Activated CD8-positive, alpha-beta memory T cell treated with anti-CD3 and anti-CD28 coated beads, Interleukin-2, amount 50 U/mL, for 48 hours (primary cell): Measurements from ENCODE around the gene PAQR4.

Experiments
- DNase-seq: peaks from one replicate; pipeline ENCODE4 v3.0.0-alpha.2; 2020

Gene PAQR4

DNA sequence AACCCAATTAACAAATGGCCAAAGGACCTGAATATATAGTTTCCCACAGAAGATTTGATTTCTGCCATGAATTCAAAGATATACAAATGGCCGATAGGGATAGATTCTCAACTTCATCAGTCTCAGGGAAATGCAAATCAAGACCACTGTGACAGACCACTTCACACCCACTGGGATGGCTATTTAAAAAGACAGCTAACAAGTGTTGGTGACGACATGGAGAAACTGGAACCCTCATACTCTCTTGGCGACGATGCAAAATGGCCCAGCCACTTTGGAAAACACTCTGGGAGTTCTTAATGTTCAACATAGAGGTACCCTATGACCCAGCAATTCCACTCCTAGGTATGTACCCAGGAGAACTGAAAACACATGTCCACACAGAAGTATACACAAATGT, 22.5 kb upstream of the PAQR4 start:
- DNase-seq: no peak

DNA sequence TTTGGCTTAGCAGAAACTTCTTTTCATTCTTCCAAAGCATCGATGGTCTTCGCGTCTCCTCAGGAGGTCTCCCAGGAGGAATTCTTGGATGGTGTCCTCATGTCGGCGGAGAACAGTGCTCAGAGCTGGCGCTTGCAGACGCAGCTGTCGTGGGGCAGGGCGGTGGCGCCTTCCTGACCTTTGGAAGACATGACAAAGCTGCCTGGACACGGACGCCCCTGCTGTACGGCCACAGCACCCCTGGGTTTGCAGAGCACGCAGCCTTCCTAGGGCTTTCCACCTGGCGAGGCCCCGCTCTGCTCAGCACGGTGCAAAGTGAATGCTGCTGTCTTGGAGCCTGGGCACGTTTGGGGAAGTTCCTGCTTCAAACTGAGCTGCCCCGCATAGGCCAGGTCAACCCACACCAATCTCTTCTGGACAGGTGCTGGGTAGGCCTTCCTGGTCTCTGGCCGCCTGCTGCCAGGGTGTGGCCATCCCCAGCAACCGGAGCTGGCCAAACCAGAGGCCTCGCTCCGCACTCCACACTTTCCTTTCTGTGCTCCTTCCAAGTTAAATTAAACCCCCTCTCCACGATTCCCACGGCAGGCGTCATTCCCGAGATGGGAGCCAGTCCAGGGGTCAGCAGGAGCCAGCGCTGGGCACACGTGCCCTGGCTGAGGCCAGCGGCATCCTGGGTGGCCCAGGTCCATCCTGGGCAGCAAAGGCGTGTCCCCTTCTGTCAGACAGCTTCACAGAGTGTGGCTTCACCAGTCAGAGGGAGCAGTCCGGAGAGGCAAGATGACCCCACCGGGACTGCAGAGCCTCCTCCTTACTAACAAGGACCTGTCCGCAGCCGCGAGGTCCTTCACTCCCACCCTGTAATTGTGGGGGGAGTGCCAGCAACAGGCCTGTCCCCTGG, 20.1 kb upstream of the PAQR4 start:
- DNase-seq: no peak

GRCh38 chr16:2949705-2950352, 19.3 kb upstream of the PAQR4 start:
- DNase-seq: no peak

GRCh38 chr16:2950353-2950724, 18.8 kb upstream of the PAQR4 start:
- no peak for DNase-seq

DNA sequence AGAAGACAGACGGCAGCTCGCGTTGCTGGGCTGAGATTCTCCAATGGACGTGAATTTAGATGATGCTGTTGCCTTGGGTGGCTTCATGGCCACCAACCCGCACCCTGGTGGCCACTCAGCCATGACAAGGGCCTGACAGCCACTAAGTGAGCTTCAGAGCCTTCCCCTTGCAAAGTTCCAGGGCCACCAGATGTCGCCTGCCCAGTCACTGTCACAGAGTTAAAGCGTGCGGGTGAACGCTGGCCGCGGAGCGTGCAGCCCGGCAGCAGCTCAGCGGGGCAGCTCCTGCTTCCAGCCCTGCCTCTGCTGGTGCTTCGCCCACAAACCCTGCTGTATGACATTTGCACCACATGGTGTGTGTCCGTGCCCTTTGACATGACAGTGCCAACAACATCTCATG, 18.4 kb upstream of the PAQR4 start:
- DNase-seq: no peak

- no peak for DNase-seq
These were observed 16.5 kb upstream of the PAQR4 start for GRCh38 chr16:2952679-2953078.

- no peak for DNase-seq
These were observed 15.2 kb upstream of the PAQR4 start for GRCh38 chr16:2953706-2954627.

- no peak for DNase-seq
These were observed 14.3 kb upstream of the PAQR4 start for GRCh38 chr16:2954656-2955381.

DNA sequence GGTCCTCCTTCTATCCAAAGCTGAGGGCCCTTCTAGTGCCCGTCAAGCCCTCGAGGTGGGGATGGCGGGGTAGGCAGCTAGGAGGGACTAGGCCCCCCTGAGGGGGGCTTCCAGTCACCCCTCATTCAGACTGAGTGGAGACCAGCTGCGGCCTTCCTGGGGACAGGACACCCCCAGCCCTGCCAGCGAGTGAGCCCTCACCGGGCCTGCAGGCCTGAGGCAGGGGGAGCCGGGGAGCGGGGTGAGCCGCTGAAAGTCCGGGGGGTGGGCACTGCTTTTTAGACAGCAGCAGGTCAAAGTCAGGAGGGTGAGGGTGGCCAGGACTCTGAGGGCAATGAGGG, 13.7 kb upstream of the PAQR4 start:
- DNase-seq: no peak

DNA sequence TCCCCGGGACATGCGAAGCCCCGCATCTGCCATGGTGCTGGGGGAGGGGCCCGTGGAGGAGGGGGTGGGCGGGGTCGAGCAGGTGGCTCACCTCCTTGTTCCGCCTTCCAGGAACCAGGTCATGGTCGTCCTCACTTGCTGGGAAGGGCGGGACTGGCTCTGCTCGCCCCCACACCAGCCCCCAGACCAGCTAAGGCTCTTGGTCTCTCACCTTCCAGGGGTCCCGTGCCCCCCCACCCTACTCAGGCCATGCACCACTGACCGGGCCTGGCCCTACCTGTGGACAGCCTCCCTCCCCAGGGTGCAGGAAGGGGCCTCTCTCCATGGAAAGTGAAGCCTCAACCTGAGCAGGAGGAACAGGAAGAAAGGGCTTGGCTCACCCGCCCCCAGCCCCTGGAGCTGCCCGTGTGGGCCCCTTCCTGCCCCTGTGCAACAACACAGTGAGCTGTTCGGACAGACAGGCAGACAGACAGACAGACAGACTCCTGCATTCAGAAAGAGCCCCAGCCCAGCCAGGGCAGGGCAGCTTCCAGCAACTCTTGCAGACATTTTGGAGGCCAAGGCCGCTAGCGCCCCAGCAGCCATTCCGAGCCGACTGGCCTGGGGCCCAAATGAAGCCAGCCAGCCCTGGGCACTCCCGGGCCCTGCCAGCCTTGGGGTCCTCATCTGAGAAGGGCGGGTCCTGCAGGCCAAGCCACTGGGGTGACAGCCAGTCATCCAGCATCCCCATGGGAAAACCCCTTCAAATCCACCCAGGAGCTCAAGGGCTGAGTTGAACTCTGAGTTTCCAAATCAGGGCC, 13.2 kb upstream of the PAQR4 start:
- no peak for DNase-seq

DNA sequence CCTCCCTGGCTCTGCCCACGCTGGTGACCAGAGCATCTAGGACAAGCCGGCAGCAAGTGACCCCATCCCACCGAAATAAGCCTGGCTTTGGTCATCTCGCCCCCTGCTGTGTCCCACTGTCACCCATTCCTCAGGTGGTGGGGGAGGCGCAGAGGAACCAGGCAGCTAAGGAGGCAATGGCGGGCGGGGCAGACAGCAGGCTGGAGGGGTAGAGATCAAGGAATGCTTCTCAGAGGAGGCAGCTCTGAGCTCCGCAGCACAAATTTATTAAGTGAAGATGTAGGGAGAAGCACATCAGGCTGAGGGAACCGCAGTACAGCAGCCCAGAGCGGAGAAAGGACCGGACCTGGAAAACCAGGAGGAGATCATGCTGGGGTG, 12.6 kb upstream of the PAQR4 start:
- DNase-seq: no peak

- DNase-seq: no peak
These were observed 9.9 kb upstream of the PAQR4 start for GRCh38 chr16:2959206-2959605.

- no peak for DNase-seq
These were observed 8.8 kb upstream of the PAQR4 start for GRCh38 chr16:2960183-2961010.

- DNase-seq: no peak
These were observed 6.6 kb upstream of the PAQR4 start for GRCh38 chr16:2962334-2963073.

DNA sequence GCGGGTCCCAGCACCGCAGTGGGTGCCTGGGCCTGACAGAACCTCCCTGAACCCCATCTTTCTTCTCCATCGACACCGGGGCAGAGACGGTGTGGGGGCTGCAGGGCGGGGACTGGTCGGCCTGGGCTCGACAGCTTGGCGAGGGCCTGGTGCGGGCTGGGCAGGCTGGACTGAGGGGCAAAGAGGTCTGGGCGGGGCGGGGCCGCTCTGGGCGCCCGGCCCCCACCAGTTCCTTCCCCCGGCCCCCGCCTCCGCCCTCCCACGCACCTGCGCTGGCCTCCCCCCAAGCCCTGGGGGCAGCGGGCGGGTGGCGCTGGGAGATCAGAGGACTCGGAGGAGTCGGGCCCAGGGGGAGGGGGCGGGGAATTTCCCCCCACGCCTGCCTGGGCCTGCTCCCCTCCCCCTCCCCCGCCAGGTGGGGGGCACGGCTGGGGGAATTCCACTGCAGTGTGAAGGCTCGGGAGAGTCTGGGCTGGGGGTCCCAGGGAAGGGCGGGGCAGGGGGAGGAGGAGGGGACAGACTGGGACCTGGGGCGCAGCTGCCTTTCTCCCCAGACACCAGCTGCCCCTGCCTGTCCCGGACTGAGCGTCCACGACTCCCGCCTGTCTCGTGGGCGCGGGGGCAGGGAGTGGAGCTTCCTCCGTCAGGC, 6.0 kb upstream of the PAQR4 start:
- DNase-seq: no peak

- peak; percentile 70 for DNase-seq
These were observed 5.2 kb upstream of the PAQR4 start, which contains the start of gene KREMEN2 for GRCh38 chr16:2963723-2964474. KREMEN2 (plus strand) TSS chr16:2964275; CDS start chr16:2964521, 246 bp downstream.

DNA sequence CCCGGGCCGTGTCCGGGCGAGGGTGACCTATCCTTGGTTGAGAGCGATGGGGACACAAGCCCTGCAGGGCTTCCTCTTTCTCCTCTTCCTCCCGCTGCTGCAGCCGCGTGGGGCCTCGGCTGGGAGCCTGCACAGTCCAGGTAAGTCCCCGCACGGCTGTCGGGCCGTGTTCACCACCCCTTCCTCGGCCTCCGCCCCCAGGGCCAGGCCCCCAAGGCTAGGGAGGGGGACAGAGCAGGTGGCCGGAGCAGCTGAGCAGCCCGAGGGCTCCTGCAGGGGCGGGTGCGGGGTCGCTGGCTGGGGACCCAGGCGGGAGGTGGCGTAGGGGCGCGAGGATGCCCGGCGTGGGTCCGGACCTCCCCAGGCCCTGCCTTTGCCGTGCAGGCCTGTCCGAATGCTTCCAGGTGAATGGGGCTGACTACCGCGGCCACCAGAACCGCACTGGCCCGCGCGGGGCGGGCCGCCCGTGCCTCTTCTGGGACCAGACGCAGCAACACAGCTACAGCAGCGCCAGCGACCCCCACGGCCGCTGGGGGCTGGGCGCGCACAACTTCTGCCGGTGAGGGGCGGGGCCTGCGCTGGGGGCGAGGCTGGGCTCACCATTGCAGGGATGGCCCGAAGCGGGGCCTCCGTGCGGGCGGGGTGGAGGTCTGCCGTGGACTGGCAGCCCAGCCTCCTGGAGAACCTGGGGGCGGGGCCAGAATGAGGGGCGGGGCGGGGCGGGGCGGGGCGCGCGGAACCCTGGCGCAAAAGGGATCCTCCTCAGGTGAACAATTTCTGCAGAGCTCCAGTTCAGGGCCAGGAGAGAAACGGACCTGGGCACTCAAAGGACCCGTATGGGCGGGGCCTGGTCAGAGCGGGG, 4.4 kb upstream of the PAQR4 start:
- peak; percentile 84 for DNase-seq
